Neural progenitor cell (in vitro differentiated cells): ENCODE results near the gene ECT2. TPM values are rescaled to one million over a fixed set of nuclear protein-coding genes. Genes with fewer than 3 reads are reported as not detected.

Experiments used
- DNase-seq: peaks from one replicate; pipeline ENCODE4 v3.0.0-alpha.2; 2016; ENCODE audit warnings: low spot score
- H2AFZ ChIP-seq: fragments of 200-600 bp; sonication (generic); replicated peaks from 2 replicates; pipeline ENCODE4 v1.6.1; 2016; ENCODE audit warnings: antibody characterized with exemption
- H3F3A ChIP-seq: fragments of 200-600 bp; sonication (generic); 2 replicates; pipeline ENCODE4 v1.6.1; 2016; ENCODE audit warnings: antibody characterized with exemption, low read depth
- H3K27ac ChIP-seq: fragments of 200-600 bp; sonication (generic); 2 replicates; pipeline ENCODE4 v1.5.1; 2016; ENCODE audit warnings: mild to moderate bottlenecking
- H3K27me3 ChIP-seq: fragments of 200-600 bp; sonication (generic); 2 replicates; pipeline ENCODE4 v1.6.1; 2016; ENCODE audit warnings: mild to moderate bottlenecking, moderate library complexity
- H3K36me3 ChIP-seq: fragments of 200-600 bp; sonication (generic); 2 replicates; pipeline ENCODE4 v1.5.1; 2016
- H3K4me1 ChIP-seq: fragments of 200-600 bp; sonication (generic); 2 replicates; pipeline ENCODE4 v1.6.1; 2016; ENCODE audit warnings: mixed run types
- H3K4me2 ChIP-seq: fragments of 200-600 bp; sonication (generic); 2 replicates; pipeline ENCODE4 v1.6.1; 2016
- H3K4me3 ChIP-seq: fragments of 200-600 bp; sonication (generic); 2 replicates; pipeline ENCODE4 v1.5.1; 2016
- H3K79me2 ChIP-seq: fragments of 200-600 bp; sonication (generic); 2 replicates; pipeline ENCODE4 v1.6.1; 2016; ENCODE audit warnings: low read depth
- H3K9ac ChIP-seq: fragments of 200-600 bp; sonication (generic); 2 replicates; pipeline ENCODE4 v1.6.1; 2016
- H3K9me3 ChIP-seq: fragments of 200-600 bp; sonication (generic); 2 replicates; pipeline ENCODE4 v1.5.1; 2016; ENCODE audit warnings: low read depth
- H4K20me1 ChIP-seq: fragments of 200-600 bp; sonication (generic); 2 replicates; pipeline ENCODE4 v1.6.1; 2016; ENCODE audit warnings: low read depth
- H3K27ac Mint-ChIP-seq: 3 replicates; pipeline ENCODE4 v1.8.0; 2021; ENCODE audit warnings: mixed read lengths
- H3K27me3 Mint-ChIP-seq: 2 replicates; pipeline ENCODE4 v1.8.0; 2022; ENCODE audit warnings: low read depth, mild to moderate bottlenecking, inconsistent platforms, moderate library complexity, mixed read lengths; ENCODE audit not compliant: insufficient read depth
- H3K36me3 Mint-ChIP-seq: 3 replicates; pipeline ENCODE4 v1.8.0; 2021; ENCODE audit warnings: mixed read lengths
- H3K4me1 Mint-ChIP-seq: 3 replicates; pipeline ENCODE4 v1.8.0; 2021; ENCODE audit warnings: mixed read lengths
- H3K4me3 Mint-ChIP-seq: 3 replicates; pipeline ENCODE4 v1.8.0; 2021; ENCODE audit warnings: mild to moderate bottlenecking, moderate library complexity, mixed read lengths
- H3K9me3 Mint-ChIP-seq: 3 replicates; pipeline ENCODE4 v1.8.0; 2020; ENCODE audit warnings: mixed read lengths
- EZH2 ChIP-seq: fragments of 200-600 bp; sonication (generic); IDR thresholded peaks from 2 replicates; pipeline ENCODE4 v1.6.1; 2017; ENCODE audit warnings: antibody characterized with exemption, mild to moderate bottlenecking, moderate library complexity
- EZH2phosphoT487 ChIP-seq: fragments of 200-600 bp; sonication (generic); IDR thresholded peaks from 2 replicates; pipeline ENCODE4 v1.6.1; 2017; ENCODE audit warnings: antibody characterized with exemption
- small RNA-seq: library from RNA; depleted of rRNA; stranded (forward); fragments of <200 nt; gene quantifications from one replicate; pipeline ENCODE3, GENCODE V24; 2015
- total RNA-seq: library from RNA; depleted of rRNA; stranded (reverse); fragments of >200 nt; gene quantifications from 2 replicates; pipeline ENCODE4 v1.2.3, GENCODE V29; 2015; ENCODE audit warnings: low replicate concordance
- TF ChIP-seq, protein P1 (sequence below): fragments of 200-600 bp; sonication (generic); IDR thresholded peaks from 2 replicates; pipeline ENCODE4 v1.5.1; 2017; ENCODE audit warnings: antibody characterized with exemption, mild to moderate bottlenecking

The ECT2 gene
- total RNA-seq, 1 donor from 2014 or later = 267 TPM

DNA sequence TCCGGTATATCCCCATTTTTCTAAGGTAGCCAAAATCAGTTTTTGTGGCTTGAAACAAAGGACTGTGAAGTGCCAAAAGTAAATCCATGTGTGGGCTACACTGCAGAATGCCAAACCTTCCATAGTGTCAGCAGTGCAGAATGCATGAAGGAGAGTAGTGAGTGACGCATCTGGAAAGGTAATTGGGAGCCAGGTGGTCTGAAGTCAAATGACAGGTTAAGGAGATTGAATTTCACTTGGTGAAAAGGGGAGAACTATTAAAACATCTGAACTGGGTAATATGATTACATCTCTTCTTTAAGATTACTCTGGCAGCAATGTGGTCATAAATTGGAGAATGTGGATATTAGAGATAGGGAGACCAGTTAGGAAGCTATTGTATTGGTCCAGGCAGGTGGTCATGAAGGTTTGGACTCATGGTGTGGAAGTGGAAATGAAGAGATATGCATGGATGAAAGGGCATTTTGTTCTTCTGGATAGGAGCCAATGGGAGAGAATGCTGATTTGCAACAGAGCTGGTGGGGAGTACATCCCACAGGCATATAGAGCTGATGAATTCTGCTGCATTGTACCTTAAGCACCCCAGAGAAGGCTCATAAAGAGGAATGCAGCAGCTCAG is 118.2 kb downstream of the ECT2 start:
- Histone ChIP-seq H3K27me3 (no peaks in the 10 kb centered on the region), H3K36me3 (no peaks in the 10 kb centered on the region), H3K9ac (no peak overlapping the region), H3F3A (no peaks in the 10 kb centered on the region), H3K27ac (no peak overlapping the region), H3K4me1 (no peaks in the 10 kb centered on the region), H4K20me1 (no peaks in the 10 kb centered on the region), H2AFZ (no peak overlapping the region), H3K79me2 (no peaks in the 10 kb centered on the region), H3K4me3 (no peak overlapping the region), H3K4me2 (no peak overlapping the region), H3K9me3 (no peaks in the 10 kb centered on the region)
- Mint-ChIP-seq H3K9me3 (peaks cover 22% of the 10 kb centered on the region), H3K4me1 (peaks cover 16% of the 10 kb centered on the region), H3K27me3 (no peaks in the 10 kb centered on the region), H3K36me3 (no peaks in the 10 kb centered on the region), H3K4me3 (no peak overlapping the region), H3K27ac (no peak overlapping the region)
- DNase-seq = no peak
- TF ChIP-seq EZH2phosphoT487 (no peak), EZH2 (no peak)
- TF ChIP-seq, protein P1, sequence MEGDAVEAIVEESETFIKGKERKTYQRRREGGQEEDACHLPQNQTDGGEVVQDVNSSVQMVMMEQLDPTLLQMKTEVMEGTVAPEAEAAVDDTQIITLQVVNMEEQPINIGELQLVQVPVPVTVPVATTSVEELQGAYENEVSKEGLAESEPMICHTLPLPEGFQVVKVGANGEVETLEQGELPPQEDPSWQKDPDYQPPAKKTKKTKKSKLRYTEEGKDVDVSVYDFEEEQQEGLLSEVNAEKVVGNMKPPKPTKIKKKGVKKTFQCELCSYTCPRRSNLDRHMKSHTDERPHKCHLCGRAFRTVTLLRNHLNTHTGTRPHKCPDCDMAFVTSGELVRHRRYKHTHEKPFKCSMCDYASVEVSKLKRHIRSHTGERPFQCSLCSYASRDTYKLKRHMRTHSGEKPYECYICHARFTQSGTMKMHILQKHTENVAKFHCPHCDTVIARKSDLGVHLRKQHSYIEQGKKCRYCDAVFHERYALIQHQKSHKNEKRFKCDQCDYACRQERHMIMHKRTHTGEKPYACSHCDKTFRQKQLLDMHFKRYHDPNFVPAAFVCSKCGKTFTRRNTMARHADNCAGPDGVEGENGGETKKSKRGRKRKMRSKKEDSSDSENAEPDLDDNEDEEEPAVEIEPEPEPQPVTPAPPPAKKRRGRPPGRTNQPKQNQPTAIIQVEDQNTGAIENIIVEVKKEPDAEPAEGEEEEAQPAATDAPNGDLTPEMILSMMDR = no peak

DNA sequence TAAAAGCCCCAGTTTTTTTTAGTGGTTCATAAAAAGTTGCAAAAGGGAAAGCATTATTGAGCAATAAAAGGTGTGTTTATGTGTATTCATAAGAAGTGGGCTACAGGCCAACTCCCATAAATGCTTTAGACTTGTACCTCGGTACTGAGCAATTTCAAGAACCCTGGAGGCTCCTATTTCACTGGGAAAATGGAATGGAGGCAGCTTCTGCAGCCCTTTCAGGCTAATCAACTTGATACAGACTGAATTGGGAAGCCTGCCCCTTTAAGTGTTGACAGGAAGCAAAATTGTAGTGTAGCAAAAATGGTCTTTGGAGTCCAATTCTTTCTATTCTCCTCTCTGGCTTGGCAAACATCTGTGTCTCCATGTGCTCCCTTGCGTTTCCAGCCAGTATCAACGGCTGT is 118.8 kb downstream of the ECT2 start:
- no peak overlapping the region for H3K4me3 Mint-ChIP-seq
- H2AFZ ChIP-seq = no peak overlapping the region
- no peaks in the 10 kb centered on the region for H3K27me3 Mint-ChIP-seq
- H4K20me1 ChIP-seq = no peaks in the 10 kb centered on the region
- no peaks in the 10 kb centered on the region for H3F3A ChIP-seq
- H3K4me3 ChIP-seq = no peak overlapping the region
- TF ChIP-seq, protein P1 = no peak
- TF ChIP-seq EZH2phosphoT487 (no peak), EZH2 (no peak)
- no peak overlapping the region for H3K27ac Mint-ChIP-seq
- H3K4me1 Mint-ChIP-seq = peaks cover 16% of the 10 kb centered on the region
- H3K9ac ChIP-seq = no peak overlapping the region
- H3K27ac ChIP-seq = no peak overlapping the region
- no peaks in the 10 kb centered on the region for H3K9me3 ChIP-seq
- no peaks in the 10 kb centered on the region for H3K79me2 ChIP-seq
- H3K4me1 ChIP-seq = no peaks in the 10 kb centered on the region
- DNase-seq = no peak
- no peak overlapping the region for H3K4me2 ChIP-seq
- H3K36me3 ChIP-seq = no peaks in the 10 kb centered on the region
- peaks cover 22% of the 10 kb centered on the region for H3K9me3 Mint-ChIP-seq
- no peaks in the 10 kb centered on the region for H3K27me3 ChIP-seq
- H3K36me3 Mint-ChIP-seq = no peaks in the 10 kb centered on the region

DNA sequence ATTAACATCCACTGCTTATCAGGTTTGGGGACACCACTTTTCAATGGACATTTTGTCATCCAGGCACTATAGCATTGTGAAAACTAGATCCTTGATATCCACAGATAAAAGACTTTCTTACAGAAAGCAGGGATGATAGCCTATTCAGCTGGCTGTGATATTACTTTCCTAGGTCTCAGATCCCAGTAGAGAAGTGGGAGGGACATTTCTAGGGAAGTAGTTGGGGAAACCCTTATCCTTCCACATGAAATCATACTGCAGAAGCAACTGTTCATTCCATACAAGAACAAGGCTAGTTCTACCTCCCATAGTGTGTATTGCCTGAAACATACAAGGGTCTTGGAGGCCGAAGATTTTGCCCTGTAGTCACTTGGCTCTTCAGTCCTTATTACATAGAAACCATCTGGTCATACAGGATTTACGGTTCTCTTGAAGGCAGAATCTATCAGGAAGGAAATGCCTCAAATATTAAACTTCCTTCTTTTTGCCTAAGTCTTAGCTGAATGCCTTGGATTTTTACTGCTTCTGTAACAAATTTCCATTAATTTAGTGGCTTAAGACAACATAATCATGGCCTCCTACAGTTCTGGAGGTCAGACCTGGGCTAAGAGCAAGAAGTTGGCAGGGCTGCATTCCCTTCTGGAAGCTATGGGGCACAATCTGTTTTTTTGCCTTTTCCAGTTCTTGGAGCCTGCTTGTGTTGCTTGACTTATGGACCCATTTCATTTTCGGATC is 119.4 kb downstream of the ECT2 start:
- no peaks in the 10 kb centered on the region for H3K79me2 ChIP-seq
- no peak for DNase-seq
- no peaks in the 10 kb centered on the region for H3K9me3 ChIP-seq
- no peak overlapping the region for H3K27ac ChIP-seq
- TF ChIP-seq, protein P1 = no peak
- TF ChIP-seq EZH2phosphoT487 (no peak), EZH2 (no peak)
- H3K27me3 ChIP-seq = no peaks in the 10 kb centered on the region
- H3K4me3 ChIP-seq = no peak overlapping the region
- Mint-ChIP-seq H3K27ac (no peak overlapping the region), H3K4me1 (peaks cover 16% of the 10 kb centered on the region), H3K4me3 (no peak overlapping the region), H3K9me3 (peaks cover 22% of the 10 kb centered on the region), H3K27me3 (no peaks in the 10 kb centered on the region), H3K36me3 (no peaks in the 10 kb centered on the region)
- no peak overlapping the region for H3K9ac ChIP-seq
- H3K36me3 ChIP-seq = no peaks in the 10 kb centered on the region
- no peaks in the 10 kb centered on the region for H4K20me1 ChIP-seq
- no peaks in the 10 kb centered on the region for H3F3A ChIP-seq
- no peaks in the 10 kb centered on the region for H3K4me1 ChIP-seq
- no peak overlapping the region for H3K4me2 ChIP-seq
- no peak overlapping the region for H2AFZ ChIP-seq

Small RNAs within 50 kb of the gene (small RNA-seq; reads per million reads assigned to genes)
- not detected for gene AC108667.1
- gene RF00139 = not detected
- not detected for gene RNU4-4P
- not detected for gene RNU6-547P

Other genes starting within 250 kb of the ECT2 start
- gene TNFSF10, start 227.3 kb upstream of the ECT2 start, total RNA-seq = not detected in 2 replicates
- 3.7 and 7.7 TPM in 2 replicates for gene NCEH1, start 39.7 kb upstream of the ECT2 start, total RNA-seq